IMR-90 (cell line): Measurements from ENCODE around the gene SLC6A16. TPM values are rescaled to one million over a fixed set of nuclear protein-coding genes. Genes with fewer than 3 reads are reported as not detected.
A peak's percentile ranks its signal among the peaks of the same experiment; 100 is the strongest.
"Not testable (repeated sequence)": the region's sequence is repeated elsewhere in the genome, so short reads cannot be mapped to it uniquely, and the experiment has no call there.

Experiments
- ATAC-seq: fragments of 200-7000 bp; cut with Tn5 transposase; 2 replicates; pipeline ENCODE4 v1.9.1; 2020; ENCODE audit warnings: low read depth, mild to moderate bottlenecking, moderate library complexity
- BruUV-seq: library from RNA; stranded (reverse); fragments of 400-500 nt; replicated peaks from 2 replicates; lab custom pipeline; 2021; lab: Mats Ljungman, UMichigan
- CTCF ChIA-PET: fragments of 300-600 bp; formaldehyde crosslinking; extraction: SDS; loops from one replicate; lab custom pipeline; 2021; ENCODE audit warnings: antibody characterized with exemption; lab: Yijun Ruan, JAX
- POLR2A ChIA-PET: fragments of 300-600 bp; sonication (Branson Sonifier 250); formaldehyde crosslinking; loops from one replicate; lab custom pipeline; 2022; ENCODE audit warnings: antibody characterized with exemption; ENCODE audit not compliant: unreplicated experiment; lab: Charles Lee
- DNase-seq: peaks from one replicate; pipeline ENCODE4 v3.0.0; 2013
- H2AFZ ChIP-seq: replicated peaks from 2 replicates; pipeline ENCODE3; 2013; ENCODE audit warnings: low read length, mild to moderate bottlenecking; ENCODE audit not compliant: poor library complexity
- H2AK5ac ChIP-seq: 2 replicates; pipeline ENCODE4 v1.6.1; 2013; ENCODE audit warnings: low read depth, low read length, inconsistent platforms
- H2AK9ac ChIP-seq: replicated peaks from 2 replicates; pipeline ENCODE3; 2013; ENCODE audit warnings: mild to moderate bottlenecking, low read depth, low read length, moderate library complexity; ENCODE audit not compliant: poor library complexity
- H2BK120ac ChIP-seq: 2 replicates; pipeline ENCODE4 v1.6.1; 2013; ENCODE audit warnings: low read depth, low read length, inconsistent platforms
- H2BK15ac ChIP-seq: 3 replicates; pipeline ENCODE4 v1.6.1; 2013; ENCODE audit warnings: low read depth, low read length, inconsistent platforms
- H2BK20ac ChIP-seq: 2 replicates; pipeline ENCODE4 v1.6.1; 2013; ENCODE audit warnings: low read depth, mild to moderate bottlenecking, inconsistent platforms, low read length, moderate library complexity
- H2BK5ac ChIP-seq: 2 replicates; pipeline ENCODE4 v1.6.1; 2013; ENCODE audit warnings: mild to moderate bottlenecking, low read depth, low read length, inconsistent platforms; ENCODE audit not compliant: poor library complexity, severe bottlenecking
- H3K14ac ChIP-seq: replicated peaks from 2 replicates; pipeline ENCODE4 v1.6.1; 2013; ENCODE audit warnings: low read depth, low read length, inconsistent platforms
- H3K18ac ChIP-seq: 2 replicates; pipeline ENCODE4 v1.6.1; 2013; ENCODE audit warnings: low read depth, low read length, control low read depth
- H3K23ac ChIP-seq: 2 replicates; pipeline ENCODE4 v1.6.1; 2013; ENCODE audit warnings: low read depth, low read length, inconsistent platforms
- H3K27ac ChIP-seq: 2 replicates; pipeline ENCODE4 v1.5.1; 2013; ENCODE audit warnings: mild to moderate bottlenecking, control low read depth, low read length; ENCODE audit not compliant: insufficient read depth
- H3K27me3 ChIP-seq: 2 replicates; pipeline ENCODE4 v1.6.1; 2013; ENCODE audit warnings: low read length; ENCODE audit not compliant: control insufficient read depth, insufficient read depth
- H3K36me3 ChIP-seq: 2 replicates; pipeline ENCODE4 v1.6.1; 2013; ENCODE audit warnings: low read length, mixed read lengths; ENCODE audit not compliant: control insufficient read depth, insufficient read depth
- H3K4ac ChIP-seq: 2 replicates; pipeline ENCODE4 v1.6.1; 2013; ENCODE audit warnings: low read depth, low read length, inconsistent platforms
- H3K4me1 ChIP-seq: 2 replicates; pipeline ENCODE4 v1.6.1; 2013; ENCODE audit warnings: low read length, mixed read lengths; ENCODE audit not compliant: control insufficient read depth, insufficient read depth
- H3K4me2 ChIP-seq: 2 replicates; pipeline ENCODE4 v1.6.1; 2013; ENCODE audit warnings: low read depth, mild to moderate bottlenecking, control low read depth, low read length, moderate library complexity
- H3K4me3 ChIP-seq: 2 replicates; pipeline ENCODE4 v1.5.1; 2013; ENCODE audit warnings: low read depth, mild to moderate bottlenecking, control low read depth, low read length, moderate library complexity; ENCODE audit not compliant: insufficient read depth
- H3K56ac ChIP-seq: 2 replicates; pipeline ENCODE4 v1.6.1; 2013; ENCODE audit warnings: low read length, inconsistent platforms; ENCODE audit not compliant: insufficient read depth; ENCODE audit errors: extremely low read depth
- H3K79me1 ChIP-seq, 2 experiments: 2 replicates each; pipeline ENCODE4 v1.6.1; 2013; ENCODE audit warnings: low read length in 2 of 2, inconsistent platforms in 1 of 2, low read depth in 1 of 2
- H3K9ac ChIP-seq: 2 replicates; pipeline ENCODE4 v1.6.1; 2013; ENCODE audit warnings: low read depth, low read length, control low read depth
- H3K9me1 ChIP-seq: 2 replicates; pipeline ENCODE4 v1.6.1; 2013; ENCODE audit warnings: low read length, inconsistent platforms; ENCODE audit not compliant: insufficient read depth
- H3K9me3 ChIP-seq: 2 replicates; pipeline ENCODE4 v1.6.1; 2013; ENCODE audit warnings: low read length; ENCODE audit not compliant: control insufficient read depth, insufficient read depth
- H4K20me1 ChIP-seq: 2 replicates; pipeline ENCODE4 v1.6.1; 2013; ENCODE audit warnings: low read length, inconsistent platforms; ENCODE audit not compliant: insufficient read depth
- H4K5ac ChIP-seq: 2 replicates; pipeline ENCODE4 v1.6.1; 2013; ENCODE audit warnings: mild to moderate bottlenecking, low read depth, low read length, control low read depth
- H4K8ac ChIP-seq, 2 experiments: 2 replicates each; pipeline ENCODE4 v1.6.1; 2013; ENCODE audit warnings: low read depth in 2 of 2, low read length in 2 of 2, control low read depth in 1 of 2, inconsistent platforms in 1 of 2
- H4K91ac ChIP-seq: 2 replicates; pipeline ENCODE4 v1.6.1; 2013; ENCODE audit warnings: low read depth, low read length, inconsistent platforms; ENCODE audit not compliant: insufficient read depth
- SMC3 ChIP-seq: fragments of 150-350 bp; IDR thresholded peaks from 2 replicates; pipeline ENCODE4 v1.6.1; 2016; ENCODE audit warnings: low read depth, mild to moderate bottlenecking, antibody characterized with exemption, low read length, moderate library complexity
- WGBS, 2 experiments: methylation state at CpG; one replicate each; pipeline versions ENCODE4 v1.1.5 to v1.1.7; 2013; ENCODE audit warnings: missing lambda C conversion rate in 2 of 2; ENCODE audit not compliant: insufficient read length in 1 of 2; ENCODE audit errors: extremely low coverage in 2 of 2; 5-methylcytosine and 5-hydroxymethylcytosine counted together
- dilution Hi-C: fragments of 300-500 bp; cut with HindIII; formaldehyde crosslinking; loops from one replicate; pipeline ENCODE4 v1.14.3; 2018; ENCODE audit warnings: low sequenced_read_pairs; ENCODE audit not compliant: unreplicated experiment
- in situ Hi-C: fragments of 300-500 bp; cut with MboI; formaldehyde crosslinking; loops from 3 replicates; pipeline ENCODE4 v1.14.3; 2019; ENCODE audit warnings: low sequenced_read_pairs, inconsistent platforms, mixed read lengths
- intact Hi-C: fragments of 100-400 bp; cut with micrococcal nuclease; formaldehyde crosslinking; loops from 2 replicates; pipeline ENCODE4 v1.10.0; 2022
- polyA plus RNA-seq, 3 experiments: library from polyadenylated mRNA; depleted of rRNA; stranded (reverse); fragments of >200 nt; gene quantifications; 2 replicates each; pipeline ENCODE4 v1.2.3, GENCODE V29; 2012; ENCODE audit warnings: low replicate concordance in 1 of 3
- total RNA-seq: library from RNA; depleted of rRNA; stranded (reverse); fragments of >200 nt; gene quantifications from 2 replicates; pipeline ENCODE4 v1.2.3, GENCODE V29; 2012

SLC6A16 gene
- total and polyA plus RNA-seq, 2 of the 4 experiments (the other 2 are of a cell fraction), result 0.18 to 0.89 TPM

DNA sequence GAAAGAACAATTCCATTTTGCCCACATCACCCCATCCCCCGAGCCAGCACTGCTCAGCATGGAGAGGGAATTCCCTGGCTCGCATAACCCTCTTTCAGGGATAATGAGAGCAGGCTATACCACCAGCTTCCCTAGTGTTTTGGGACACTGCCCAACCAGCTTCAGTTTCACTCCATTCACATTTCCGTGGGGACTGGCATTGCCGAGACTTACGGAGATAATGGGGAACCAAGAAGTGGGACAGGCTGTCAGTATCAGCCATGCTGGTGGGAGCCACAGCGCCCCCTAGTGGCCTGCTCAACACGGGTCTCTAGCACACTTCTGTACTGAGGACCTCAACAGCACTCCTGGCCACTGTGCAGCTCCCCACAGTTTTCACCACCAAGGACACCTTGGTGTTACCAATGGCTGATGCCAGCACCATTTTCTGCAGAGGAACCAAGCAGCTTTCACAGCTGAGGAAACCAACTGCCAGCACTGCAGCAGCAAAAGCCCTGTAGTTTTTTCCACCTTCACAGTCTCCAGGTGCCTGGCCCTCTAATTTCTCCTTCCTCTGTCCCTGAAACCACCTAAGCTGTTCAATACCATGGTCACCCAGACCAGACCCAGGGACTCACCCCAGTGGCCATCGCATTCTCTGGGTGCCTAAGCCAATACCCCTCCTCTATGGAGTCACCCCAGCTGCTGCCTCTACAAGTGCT is 23.7 kb downstream of the SLC6A16 start (continued):
- peak; percentile 40 for TF ChIP-seq SMC3

- H3K14ac ChIP-seq, H3K27me3 ChIP-seq, BruUV-seq, H3K4me1 ChIP-seq, H3K18ac ChIP-seq, H3K27ac ChIP-seq, H4K8ac ChIP-seq, H4K20me1 ChIP-seq, H2AFZ ChIP-seq, in situ Hi-C loops, H3K36me3 ChIP-seq, H4K91ac ChIP-seq, H3K9ac ChIP-seq, H3K79me1 ChIP-seq, POLR2A ChIA-PET, H2BK20ac ChIP-seq, H3K9me1 ChIP-seq, H2BK15ac ChIP-seq, H2BK5ac ChIP-seq, H3K23ac ChIP-seq, H2BK120ac ChIP-seq, ATAC-seq, H2AK9ac ChIP-seq, H3K4me3 ChIP-seq, H3K4ac ChIP-seq, H3K4me2 ChIP-seq, H2AK5ac ChIP-seq, intact Hi-C loops, H3K9me3 ChIP-seq, DNase-seq, dilution Hi-C loops, H4K5ac ChIP-seq, H3K56ac ChIP-seq: not testable (repeated sequence)
- no CpG with 5 or more reads among the region's 3 CpGs for WGBS, 2 experiments
- CTCF ChIA-PET, result interaction anchor here (0.7 kb wide), 1 partner anchor 164 kb away, joined by 4 read pairs; no protein-coding TSS in a partner anchor
These were observed 26.3 kb downstream of the SLC6A16 start for GRCh38 chr19:49298653-49299052.
